Thyroid gland (tissue), 4 donors: ENCODE measurements around the gene MORF4L2. TPM values are rescaled to one million over a fixed set of nuclear protein-coding genes. Genes with fewer than 3 reads are reported as not detected.

Experiments used
- DNase-seq, 2 donors: peaks; one replicate each; pipeline ENCODE4 v3.0.0-alpha.2; 2019
- H3K27ac ChIP-seq, 3 donors: fragments of 200-600 bp; sonication (generic); 1 replicate in 2 of 3; 2 replicates in 1 of 3; pipeline ENCODE4 v1.5.1; 2016 to 2019; ENCODE audit warnings: mild to moderate bottlenecking in 1 of 3, moderate library complexity in 1 of 3
- H3K27me3 ChIP-seq: fragments of 200-600 bp; sonication (generic); one replicate; pipeline ENCODE4 v1.5.1; 2019
- H3K36me3 ChIP-seq, 2 donors: fragments of 200-600 bp; sonication (generic); one replicate each; pipeline ENCODE4 v1.5.1; 2016 to 2019
- H3K4me1 ChIP-seq, 2 donors: fragments of 200-600 bp; sonication (generic); one replicate each; pipeline ENCODE4 v1.5.1; 2017 to 2019
- H3K4me3 ChIP-seq, 3 donors: fragments of 200-600 bp; sonication (generic); replicated peaks in 1 of 3; 1 replicate in 2 of 3; 2 replicates in 1 of 3; pipeline ENCODE4 v1.5.1; 2016; ENCODE audit warnings: mild to moderate bottlenecking in 1 of 3
- H3K9me3 ChIP-seq: fragments of 200-600 bp; sonication (generic); one replicate; pipeline ENCODE4 v1.5.1; 2017
- CTCF ChIP-seq, 6 experiments: fragments of 200-600 bp in 3 of 6; fragments of 450-650 bp in 3 of 6; sonication (generic) in 3 of 6; IDR thresholded peaks; one replicate each; pipeline ENCODE4 v1.5.1; 2016 to 2019; ENCODE audit warnings: antibody characterized with exemption in 6 of 6, mild to moderate bottlenecking in 2 of 6, inconsistent platforms in 1 of 6, moderate library complexity in 1 of 6
- POLR2A ChIP-seq, 2 donors: fragments of 450-650 bp; IDR thresholded peaks; one replicate each; pipeline ENCODE4 v1.6.1; 2017; ENCODE audit warnings: antibody characterized with exemption in 2 of 2, mild to moderate bottlenecking in 2 of 2, moderate library complexity in 1 of 2
- WGBS, 2 donors: methylation state at CpG; one replicate each; pipeline ENCODE4 v1.1.5; 2017; 5-methylcytosine and 5-hydroxymethylcytosine counted together
- intact Hi-C: fragments of 100-400 bp; cut with DNase I; formaldehyde crosslinking; loops from one replicate; pipeline ENCODE4 v1.15.1; 2023
- total RNA-seq, 4 donors: library from RNA; depleted of rRNA; stranded (reverse); fragments of >200 nt; gene quantifications; one replicate each; pipeline ENCODE4 v1.2.3, GENCODE V29; 2016

Gene MORF4L2
- 100 to 1,000 TPM; 273 to 382 (median 361) TPM for total RNA-seq

- Histone ChIP-seq H3K9me3 (no peaks in the 10 kb centered on the region), H3K4me3 (peak within 1 kb of the TSS in 2 of 3 donors; percentile 38 to 68), H3K4me1 (no peaks in the 10 kb centered on the region), H3K36me3 (peaks cover 0 to 4% of the 10 kb centered on the region in 2 donors), H3K27me3 (no peaks in the 10 kb centered on the region), H3K27ac (peak within 1 kb of the TSS; percentile 97 to 100 (median 99))
- 0 to 1% methylated on average over 28 to 37 of the region's 37 CpGs for WGBS, 2 donors
- intact Hi-C loops, result no loop called here
- peak; percentile 92 for DNase-seq
- TF ChIP-seq POLR2A (IDR thresholded peaks at IDR 0.05) (peak in 1 of 2 donors; percentile 92), CTCF (IDR thresholded peaks at IDR 0.05) (peak in 1 of 6 experiments; percentile 5)
Observed at GRCh38 chrX:103686199-103687072, at the start of gene MORF4L2. MORF4L2 (minus strand) TSS chrX:103686699; CDS start chrX:103677027, 9,672 bp downstream.

- Histone ChIP-seq H3K27me3 (no peaks in the 10 kb centered on the region), H3K27ac (no peak overlapping the region), H3K36me3 (no peaks in the 10 kb centered on the region), H3K9me3 (no peaks in the 10 kb centered on the region), H3K4me1 (no peaks in the 10 kb centered on the region), H3K4me3 (no peak overlapping the region)
- 53 to 65% methylated on average over 4 of the region's 4 CpGs for WGBS, 2 donors
- TF ChIP-seq POLR2A (IDR thresholded peaks at IDR 0.05), result no peak
- TF ChIP-seq CTCF (IDR thresholded peaks at IDR 0.05), result no peak
- DNase-seq, result no peak
- intact Hi-C loops, result no loop called here
Observed at GRCh38 chrX:103734125-103734760, 47.7 kb upstream of the MORF4L2 start.

GRCh38 chrX:103733017-103733416 lies 46.5 kb upstream of the MORF4L2 start:
- WGBS, 2 donors, result 92 to 100% methylated on average over 1 of the region's 1 CpG
- H3K9me3 ChIP-seq, result no peaks in the 10 kb centered on the region
- TF ChIP-seq CTCF (IDR thresholded peaks at IDR 0.05) (no peak), POLR2A (IDR thresholded peaks at IDR 0.05) (no peak)
- intact Hi-C loops, result no loop called here
- H3K36me3 ChIP-seq, result no peaks in the 10 kb centered on the region
- no peak overlapping the region for H3K4me3 ChIP-seq
- H3K27ac ChIP-seq, result no peak overlapping the region
- no peaks in the 10 kb centered on the region for H3K27me3 ChIP-seq
- DNase-seq, result no peak
- no peaks in the 10 kb centered on the region for H3K4me1 ChIP-seq

- WGBS, 2 donors, result 45 to 70% methylated on average over 8 of the region's 8 CpGs
- intact Hi-C loops, result no loop called here
- Histone ChIP-seq H3K4me1 (no peaks in the 10 kb centered on the region), H3K27ac (no peak overlapping the region), H3K27me3 (no peaks in the 10 kb centered on the region), H3K9me3 (no peaks in the 10 kb centered on the region), H3K36me3 (no peaks in the 10 kb centered on the region), H3K4me3 (no peak overlapping the region)
- no peak for DNase-seq
- TF ChIP-seq CTCF (IDR thresholded peaks at IDR 0.05) (no peak), POLR2A (IDR thresholded peaks at IDR 0.05) (no peak)
Observed at GRCh38 chrX:103730796-103731493, 44.4 kb upstream of the MORF4L2 start.
